Left lung (tissue), 10 donors: Measurements from ENCODE around the gene TAOK2. TPM values are rescaled to one million over a fixed set of nuclear protein-coding genes. Genes with fewer than 3 reads are reported as not detected.
A peak's percentile ranks its signal among the peaks of the same experiment; 100 is the strongest.

Source experiments
- ATAC-seq: fragments of 200-7000 bp; cut with Tn5 transposase; one replicate; pipeline ENCODE4 v1.9.1; 2020; ENCODE audit warnings: moderate library complexity
- DNase-seq, 4 donors: peaks; one replicate each; pipeline ENCODE4 v3.0.0-alpha.2; 2013 to 2020
- H3K27ac ChIP-seq, 2 donors: fragments of 200-600 bp; sonication (generic) in 1 of 2; one replicate each; pipeline versions ENCODE4 v1.5.0 to v1.8.0; 2020 to 2021
- H3K27me3 ChIP-seq, 2 donors: fragments of 200-600 bp; sonication (generic) in 1 of 2; one replicate each; pipeline versions ENCODE4 v1.5.0 to v1.8.0; 2020 to 2021
- H3K36me3 ChIP-seq, 2 donors: fragments of 200-600 bp; sonication (generic) in 1 of 2; one replicate each; pipeline versions ENCODE4 v1.5.0 to v1.8.0; 2020 to 2021
- H3K4me1 ChIP-seq, 2 donors: fragments of 200-600 bp; one replicate each; pipeline ENCODE4 v1.8.0; 2021
- H3K4me3 ChIP-seq, 2 donors: fragments of 200-600 bp; sonication (generic) in 1 of 2; one replicate each; pipeline versions ENCODE4 v1.5.0 to v1.8.0; 2020 to 2021; ENCODE audit warnings: mild to moderate bottlenecking in 1 of 2
- H3K9me3 ChIP-seq, 2 donors: fragments of 200-600 bp; sonication (generic) in 1 of 2; one replicate each; pipeline versions ENCODE4 v1.5.0 to v1.8.0; 2020 to 2021
- intact Hi-C, 2 donors: fragments of 100-400 bp; cut with DNase I; formaldehyde crosslinking; loops; one replicate each; pipeline versions ENCODE4 v1.11.2 to v1.14.2; 2022
- polyA plus RNA-seq, 6 donors: library from polyadenylated mRNA; unstranded; fragments of 120-200 nt; gene quantifications; one replicate each; pipeline ENCODE4 v1.2.1, GENCODE V29; 2013; ENCODE audit not compliant: insufficient read length in 6 of 6
- total RNA-seq, 2 donors: library from RNA; stranded (reverse); fragmentation: NEBNext Ultra II Directional; extraction: Animal tissue kit (Norgen Biotek cat#: 25700); gene quantifications; one replicate each; pipeline ENCODE4 v1.2.1, GENCODE V29; 2021
- TF ChIP-seq, protein P1 (sequence below), 2 donors: fragments of 200-600 bp; sonication (generic) in 1 of 2; IDR thresholded peaks; one replicate each; pipeline versions ENCODE4 v1.5.0 to v1.8.0; 2021; ENCODE audit warnings: antibody characterized with exemption in 2 of 2
- donor health status: DM: no; HTN: yes; CAD: no.
- donor health status: DM: no; HTN: no; CAD: no.

The TAOK2 gene
- total and polyA plus RNA-seq, 8 donors, result 47.5 to 71.4 (median 57.4) TPM

DNA sequence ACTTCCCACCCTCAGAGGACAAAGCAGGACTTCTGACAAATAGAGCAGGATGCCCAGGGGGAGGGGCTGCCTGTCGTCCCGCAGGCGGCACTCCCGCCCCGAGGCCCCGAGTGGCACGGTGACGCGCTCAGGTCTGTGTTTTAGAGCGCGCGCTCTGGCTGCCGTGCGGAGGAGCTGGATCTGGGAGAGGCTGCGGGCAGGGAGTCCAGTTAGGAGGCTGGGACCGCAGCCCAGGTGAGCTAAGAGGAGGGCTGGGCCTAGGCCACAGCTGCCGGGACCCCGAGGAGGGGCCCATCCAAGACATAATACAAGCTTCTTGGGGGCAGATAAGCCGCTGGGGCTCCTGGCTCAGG is 30.7 kb downstream of the TAOK2 start:
- intact Hi-C loops, result loop anchor here in 1 of 2 donors (10.0 kb wide), 3 partner anchors 80 to 300 kb away; partner anchors contain the start of gene KCTD13
- peak; percentile 77 for ATAC-seq
- H3K4me1 ChIP-seq, result peaks cover 0 to 11% of the 10 kb centered on the region in 2 donors
- DNase-seq, result peak in 1 of 4 donors; percentile 78
- H3K36me3 ChIP-seq, result peaks cover 0 to 41% of the 10 kb centered on the region in 2 donors
- no peaks in the 10 kb centered on the region for H3K9me3 ChIP-seq
- peaks cover 2 to 23% of the 10 kb centered on the region in 2 donors for H3K27me3 ChIP-seq
- no peak overlapping the region for H3K4me3 ChIP-seq
- H3K27ac ChIP-seq, result peak overlapping the region in 1 of 2 donors; percentile 18
- TF ChIP-seq, protein P1, sequence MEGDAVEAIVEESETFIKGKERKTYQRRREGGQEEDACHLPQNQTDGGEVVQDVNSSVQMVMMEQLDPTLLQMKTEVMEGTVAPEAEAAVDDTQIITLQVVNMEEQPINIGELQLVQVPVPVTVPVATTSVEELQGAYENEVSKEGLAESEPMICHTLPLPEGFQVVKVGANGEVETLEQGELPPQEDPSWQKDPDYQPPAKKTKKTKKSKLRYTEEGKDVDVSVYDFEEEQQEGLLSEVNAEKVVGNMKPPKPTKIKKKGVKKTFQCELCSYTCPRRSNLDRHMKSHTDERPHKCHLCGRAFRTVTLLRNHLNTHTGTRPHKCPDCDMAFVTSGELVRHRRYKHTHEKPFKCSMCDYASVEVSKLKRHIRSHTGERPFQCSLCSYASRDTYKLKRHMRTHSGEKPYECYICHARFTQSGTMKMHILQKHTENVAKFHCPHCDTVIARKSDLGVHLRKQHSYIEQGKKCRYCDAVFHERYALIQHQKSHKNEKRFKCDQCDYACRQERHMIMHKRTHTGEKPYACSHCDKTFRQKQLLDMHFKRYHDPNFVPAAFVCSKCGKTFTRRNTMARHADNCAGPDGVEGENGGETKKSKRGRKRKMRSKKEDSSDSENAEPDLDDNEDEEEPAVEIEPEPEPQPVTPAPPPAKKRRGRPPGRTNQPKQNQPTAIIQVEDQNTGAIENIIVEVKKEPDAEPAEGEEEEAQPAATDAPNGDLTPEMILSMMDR (IDR thresholded peaks at IDR 0.05), result no peak

DNA sequence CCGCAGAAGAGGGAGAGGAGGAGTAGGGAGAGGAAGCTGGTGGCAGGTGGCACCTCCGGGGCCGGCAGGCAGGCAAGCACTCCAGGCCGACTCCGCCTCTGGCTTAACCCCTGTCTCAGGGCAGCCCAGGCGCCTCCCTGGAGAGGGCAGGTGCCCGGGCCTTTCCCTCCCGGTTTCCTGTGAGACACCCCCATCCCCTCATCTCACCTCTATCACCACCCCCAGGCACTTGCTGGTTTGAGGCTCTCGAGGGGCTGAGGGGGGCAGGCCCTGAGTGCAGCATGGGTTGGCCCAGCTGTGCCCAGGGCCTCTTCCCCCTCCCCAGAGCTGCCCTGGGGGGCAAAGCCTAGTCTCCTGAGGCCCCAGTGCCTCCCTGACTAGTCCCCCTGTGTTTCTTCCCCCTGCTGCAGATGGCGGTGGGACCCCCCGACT is 31.2 kb downstream of the TAOK2 start:
- Histone ChIP-seq H3K36me3 (peaks cover 0 to 41% of the 10 kb centered on the region in 2 donors), H3K27ac (peak overlapping the region in 1 of 2 donors; percentile 18), H3K4me1 (peaks cover 0 to 11% of the 10 kb centered on the region in 2 donors), H3K4me3 (no peak overlapping the region), H3K9me3 (no peaks in the 10 kb centered on the region), H3K27me3 (peaks cover 5 to 27% of the 10 kb centered on the region in 2 donors)
- TF ChIP-seq, protein P1 (IDR thresholded peaks at IDR 0.05), result no peak
- intact Hi-C loops, result loop anchor here in 1 of 2 donors (10.0 kb wide), 3 partner anchors 80 to 300 kb away; partner anchors contain the start of gene KCTD13
- DNase-seq (peak in 2 of 4 donors; percentile 60 to 84), ATAC-seq (peak; percentile 90)

DNA sequence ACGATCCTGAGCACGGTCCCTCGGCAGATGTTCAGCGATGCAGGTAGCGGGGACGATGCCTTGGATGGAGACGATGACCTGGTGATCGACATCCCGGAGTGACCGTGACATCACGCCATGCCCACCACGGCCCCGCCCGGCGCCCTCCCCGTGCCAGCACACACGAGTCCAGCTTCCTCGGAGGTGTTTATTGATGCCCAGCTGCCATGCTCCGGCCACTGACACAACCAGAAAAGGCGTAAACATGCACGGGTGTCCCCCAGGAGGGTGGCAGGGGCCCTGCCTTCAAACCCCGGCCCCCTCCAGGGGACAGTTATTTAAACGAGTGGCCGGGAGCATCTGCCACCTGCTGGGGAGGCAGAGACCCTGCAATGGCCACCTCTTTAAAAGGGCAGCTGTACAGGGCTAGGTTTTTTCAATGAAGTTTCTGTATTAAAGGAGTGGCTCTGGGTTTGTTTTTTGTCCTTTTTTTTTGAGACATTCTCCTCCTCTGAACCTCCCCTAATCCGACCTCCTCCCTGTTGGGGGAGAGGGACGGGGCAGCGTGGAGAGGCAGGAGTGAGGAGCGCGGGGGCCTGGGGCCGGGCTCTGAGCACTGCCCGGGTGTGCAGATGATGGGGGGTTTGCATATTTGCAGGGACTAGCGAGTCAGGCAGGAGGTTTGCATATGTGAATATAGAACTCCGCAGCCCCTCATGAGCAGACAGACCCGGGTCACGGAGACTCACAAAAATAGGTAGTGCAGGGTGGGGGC is 31.9 kb downstream of the TAOK2 start:
- no peak overlapping the region for H3K27ac ChIP-seq

DNA sequence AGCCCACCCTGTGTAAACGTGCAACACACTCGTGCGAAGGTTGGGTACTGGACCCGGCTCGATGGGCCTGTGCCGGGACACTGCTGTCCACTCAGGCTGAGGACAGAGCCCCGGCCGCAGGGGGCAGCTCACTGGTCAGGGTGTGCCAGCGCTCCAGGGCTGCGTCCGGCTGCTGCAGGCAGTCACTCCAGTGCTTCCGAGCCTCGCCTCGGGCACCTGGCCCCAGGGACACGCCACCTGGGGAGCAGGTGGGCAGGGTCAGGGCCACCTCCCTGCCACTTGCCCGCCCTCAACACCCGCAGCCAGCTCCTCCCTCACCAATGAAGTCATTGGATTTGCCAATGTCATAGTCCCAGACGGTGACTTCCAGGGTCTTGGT is 32.4 kb downstream of the TAOK2 start:
- DNase-seq (peak in 1 of 4 donors; percentile 81), ATAC-seq (no peak)
- no peak overlapping the region for H3K27ac ChIP-seq
- TF ChIP-seq, protein P1 (IDR thresholded peaks at IDR 0.05), result no peak
- intact Hi-C loops, result loop anchor here in 1 of 2 donors (10.0 kb wide), 3 partner anchors 81 to 301 kb away; partner anchors contain the start of gene KCTD13
- H3K4me3 ChIP-seq, result no peak overlapping the region
- peaks cover 6 to 20% of the 10 kb centered on the region in 2 donors for H3K4me1 ChIP-seq
- H3K36me3 ChIP-seq, result peaks cover 0 to 30% of the 10 kb centered on the region in 2 donors
- peaks cover 18 to 40% of the 10 kb centered on the region in 2 donors for H3K27me3 ChIP-seq
- H3K9me3 ChIP-seq, result no peaks in the 10 kb centered on the region

More for the DNA sequence above, 31.9 kb downstream of the TAOK2 start:
- ATAC-seq (peak; percentile 74), DNase-seq (peak in 1 of 4 donors; percentile 76)
- H3K36me3 ChIP-seq, result peaks cover 0 to 36% of the 10 kb centered on the region in 2 donors
- peaks cover 12 to 34% of the 10 kb centered on the region in 2 donors for H3K27me3 ChIP-seq
- TF ChIP-seq, protein P1 (IDR thresholded peaks at IDR 0.05), result peak; percentile 79 to 80
- H3K4me1 ChIP-seq, result peaks cover 2 to 15% of the 10 kb centered on the region in 2 donors
- intact Hi-C loops, result loop anchor here in 1 of 2 donors (10.0 kb wide), 3 partner anchors 81 to 301 kb away; partner anchors contain the start of gene KCTD13
- no peaks in the 10 kb centered on the region for H3K9me3 ChIP-seq
- H3K4me3 ChIP-seq, result no peak overlapping the region
